ENCODE measurements around the gene ZIC2. TPM values are rescaled to one million over a fixed set of nuclear protein-coding genes. Genes with fewer than 3 reads are reported as not detected.

Gene ZIC2
- total RNA-seq, result 26.4 to 55.8 TPM (median 30.6 TPM) in 3 replicates
- long read RNA-seq, partial matches to known transcripts, result 0 of 6 reads
- long read RNA-seq, other reads (novel, unspliced or antisense), result 2 of 6 reads

DNA sequence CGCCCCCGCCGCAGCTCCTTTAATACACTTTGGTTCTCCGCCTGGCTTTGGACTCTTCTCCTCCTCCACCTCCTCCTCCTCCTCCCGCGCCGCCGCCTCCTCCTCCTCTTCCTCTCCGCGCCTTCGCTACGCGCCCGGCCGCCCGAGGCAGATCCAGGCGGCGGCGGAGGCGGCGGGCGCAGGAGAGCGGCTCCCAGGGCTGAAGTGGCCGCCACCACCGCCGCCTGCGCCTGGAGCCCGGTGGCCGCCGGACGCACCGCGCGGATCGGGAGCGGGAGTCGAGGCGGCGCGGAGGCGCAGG is at the start of gene ZIC2:
Gene ZIC2 (plus strand): TSS at position 50 of the 301 bp plus-strand sequence. CDS start 281 bp downstream, outside the sequence.
- H3K9me3 Mint-ChIP-seq (ENCODE audit: low read depth), result no peaks in the 10 kb centered on the region
- TF ChIP-seq, protein P1, sequence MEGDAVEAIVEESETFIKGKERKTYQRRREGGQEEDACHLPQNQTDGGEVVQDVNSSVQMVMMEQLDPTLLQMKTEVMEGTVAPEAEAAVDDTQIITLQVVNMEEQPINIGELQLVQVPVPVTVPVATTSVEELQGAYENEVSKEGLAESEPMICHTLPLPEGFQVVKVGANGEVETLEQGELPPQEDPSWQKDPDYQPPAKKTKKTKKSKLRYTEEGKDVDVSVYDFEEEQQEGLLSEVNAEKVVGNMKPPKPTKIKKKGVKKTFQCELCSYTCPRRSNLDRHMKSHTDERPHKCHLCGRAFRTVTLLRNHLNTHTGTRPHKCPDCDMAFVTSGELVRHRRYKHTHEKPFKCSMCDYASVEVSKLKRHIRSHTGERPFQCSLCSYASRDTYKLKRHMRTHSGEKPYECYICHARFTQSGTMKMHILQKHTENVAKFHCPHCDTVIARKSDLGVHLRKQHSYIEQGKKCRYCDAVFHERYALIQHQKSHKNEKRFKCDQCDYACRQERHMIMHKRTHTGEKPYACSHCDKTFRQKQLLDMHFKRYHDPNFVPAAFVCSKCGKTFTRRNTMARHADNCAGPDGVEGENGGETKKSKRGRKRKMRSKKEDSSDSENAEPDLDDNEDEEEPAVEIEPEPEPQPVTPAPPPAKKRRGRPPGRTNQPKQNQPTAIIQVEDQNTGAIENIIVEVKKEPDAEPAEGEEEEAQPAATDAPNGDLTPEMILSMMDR (IDR thresholded peaks at IDR 0.05), result no peak
- no peak for DNase-seq (ENCODE audit: low spot score)
- H3K27me3 Mint-ChIP-seq (ENCODE audit: low read depth), result no peaks in the 10 kb centered on the region
- H3K36me3 Mint-ChIP-seq (ENCODE audit: low read depth), result peaks cover 19% of the 10 kb centered on the region
- peak within 1 kb of the TSS; percentile 95 for H3K4me3 Mint-ChIP-seq (ENCODE audit: unreplicated experiment)
- peaks cover 36% of the 10 kb centered on the region for H3K4me1 Mint-ChIP-seq (ENCODE audit: low read depth)
- peak within 1 kb of the TSS; percentile 99 for H3K27ac Mint-ChIP-seq (ENCODE audit: unreplicated experiment)

- Mint-ChIP-seq H3K9me3 (ENCODE audit: low read depth) (no peaks in the 10 kb centered on the region), H3K4me3 (ENCODE audit: unreplicated experiment) (no peak overlapping the region), H3K27ac (ENCODE audit: unreplicated experiment) (no peak overlapping the region), H3K27me3 (ENCODE audit: low read depth) (peaks cover 3% of the 10 kb centered on the region), H3K4me1 (ENCODE audit: low read depth) (no peaks in the 10 kb centered on the region), H3K36me3 (ENCODE audit: low read depth) (no peaks in the 10 kb centered on the region)
- DNase-seq (ENCODE audit: low spot score), result no peak
- TF ChIP-seq, protein P1 (IDR thresholded peaks at IDR 0.05), result no peak
These were observed 48.7 kb upstream of the ZIC2 start for GRCh38 chr13:99932912-99933311.

DNA sequence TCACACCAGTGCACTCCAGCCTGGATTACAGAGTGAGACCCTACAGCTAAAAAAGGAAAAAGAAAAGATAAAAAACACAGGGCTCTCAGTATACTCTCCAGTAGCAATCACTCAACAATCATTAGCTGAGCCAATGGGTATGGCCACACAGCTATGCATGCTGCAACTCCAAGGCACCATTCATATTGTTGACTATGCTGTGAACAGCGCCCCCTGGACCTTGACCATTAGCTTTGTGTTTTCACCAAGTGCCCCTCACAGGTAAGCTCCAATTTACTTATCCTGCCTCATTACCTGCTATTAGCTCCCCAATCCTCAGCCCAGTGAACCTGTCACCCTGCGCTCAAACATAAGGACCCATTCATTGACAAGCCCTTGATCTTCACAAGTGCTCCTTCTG is 45.8 kb upstream of the ZIC2 start:
- peaks cover 3% of the 10 kb centered on the region for H3K27me3 Mint-ChIP-seq (ENCODE audit: low read depth)
- TF ChIP-seq, protein P1 (IDR thresholded peaks at IDR 0.05), result peak; percentile 36
- DNase-seq (ENCODE audit: low spot score), result no peak
- no peaks in the 10 kb centered on the region for H3K36me3 Mint-ChIP-seq (ENCODE audit: low read depth)
- H3K4me1 Mint-ChIP-seq (ENCODE audit: low read depth), result no peaks in the 10 kb centered on the region
- no peak overlapping the region for H3K27ac Mint-ChIP-seq (ENCODE audit: unreplicated experiment)
- no peaks in the 10 kb centered on the region for H3K9me3 Mint-ChIP-seq (ENCODE audit: low read depth)
- H3K4me3 Mint-ChIP-seq (ENCODE audit: unreplicated experiment), result no peak overlapping the region

- Mint-ChIP-seq H3K27me3 (ENCODE audit: low read depth) (peaks cover 4% of the 10 kb centered on the region), H3K9me3 (ENCODE audit: low read depth) (no peaks in the 10 kb centered on the region), H3K4me3 (ENCODE audit: unreplicated experiment) (no peak overlapping the region), H3K4me1 (ENCODE audit: low read depth) (no peaks in the 10 kb centered on the region), H3K36me3 (ENCODE audit: low read depth) (no peaks in the 10 kb centered on the region), H3K27ac (ENCODE audit: unreplicated experiment) (no peak overlapping the region)
- TF ChIP-seq, protein P1 (IDR thresholded peaks at IDR 0.05), result no peak
- no peak for DNase-seq (ENCODE audit: low spot score)
These were observed 42.9 kb upstream of the ZIC2 start for GRCh38 chr13:99938635-99939034.

DNA sequence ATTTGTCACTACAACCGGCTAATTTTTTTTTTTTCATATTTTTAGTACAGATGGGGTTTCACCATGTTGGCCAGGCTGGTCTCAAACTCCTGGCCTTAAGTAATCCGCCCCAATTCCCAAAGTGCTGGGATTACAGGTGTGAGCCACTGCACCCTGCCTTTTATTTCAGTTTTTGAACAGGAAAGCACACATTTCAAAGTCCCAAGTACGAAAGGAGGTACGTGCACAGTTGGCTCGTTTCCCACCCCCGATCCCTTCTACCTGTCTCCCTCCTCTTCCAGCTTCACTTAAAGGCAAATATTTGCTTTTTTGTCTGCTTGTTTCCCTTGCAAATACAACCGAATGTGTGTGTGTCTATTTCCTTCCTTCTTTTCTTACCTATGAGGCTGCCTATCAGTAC is 40.5 kb upstream of the ZIC2 start:
- no peaks in the 10 kb centered on the region for H3K9me3 Mint-ChIP-seq (ENCODE audit: low read depth)
- H3K4me1 Mint-ChIP-seq (ENCODE audit: low read depth), result no peaks in the 10 kb centered on the region
- H3K27me3 Mint-ChIP-seq (ENCODE audit: low read depth), result peaks cover 1% of the 10 kb centered on the region
- H3K27ac Mint-ChIP-seq (ENCODE audit: unreplicated experiment), result no peak overlapping the region
- H3K36me3 Mint-ChIP-seq (ENCODE audit: low read depth), result no peaks in the 10 kb centered on the region
- no peak for DNase-seq (ENCODE audit: low spot score)
- TF ChIP-seq, protein P1 (IDR thresholded peaks at IDR 0.05), result no peak
- H3K4me3 Mint-ChIP-seq (ENCODE audit: unreplicated experiment), result no peak overlapping the region

Data from chondrocyte (in vitro differentiated cells).